ENCODE results near the gene RNPEP.
"Not testable (repeated sequence)": the region's sequence is repeated elsewhere in the genome, so short reads cannot be mapped to it uniquely, and the experiment has no call there.

RNPEP gene

GRCh38 chr1:202011994-202012393 lies 29.5 kb downstream of the RNPEP start:
- no peak for DNase-seq

GRCh38 chr1:202012544-202013478 lies 30.4 kb downstream of the RNPEP start:
- DNase-seq: no peak

- no peak for DNase-seq
Observed at GRCh38 chr1:202013603-202014002, 31.2 kb downstream of the RNPEP start.

- no peak for DNase-seq
Observed at GRCh38 chr1:202014060-202014459, 31.6 kb downstream of the RNPEP start.

- DNase-seq: no peak
Observed at GRCh38 chr1:202014915-202015661, 32.6 kb downstream of the RNPEP start.

- DNase-seq: no peak
Observed at GRCh38 chr1:202015662-202015937, 33.2 kb downstream of the RNPEP start.

- no peak for DNase-seq
Observed at GRCh38 chr1:202016022-202016810, 33.8 kb downstream of the RNPEP start.

GRCh38 chr1:202016811-202017748 lies 34.6 kb downstream of the RNPEP start:
- no peak for DNase-seq

GRCh38 chr1:202017749-202018467 lies 35.5 kb downstream of the RNPEP start:
- DNase-seq: no peak

- no peak for DNase-seq
Observed at GRCh38 chr1:202018468-202019234, 36.2 kb downstream of the RNPEP start.

- not testable (repeated sequence) for DNase-seq
Observed at GRCh38 chr1:202019235-202019558, 36.7 kb downstream of the RNPEP start.

GRCh38 chr1:202023001-202023433 lies 40.6 kb downstream of the RNPEP start:
- DNase-seq: no peak

- no peak for DNase-seq
Observed at GRCh38 chr1:202029171-202029665, 46.8 kb downstream of the RNPEP start.

- DNase-seq: no peak
Observed at GRCh38 chr1:202029727-202030126, 47.3 kb downstream of the RNPEP start.

- no peak for DNase-seq
Observed at GRCh38 chr1:202031796-202032195, 49.3 kb downstream of the RNPEP start.

GRCh38 chr1:202034149-202034682 lies 51.8 kb downstream of the RNPEP start:
- no peak for DNase-seq

- DNase-seq: no peak
Observed at GRCh38 chr1:202034683-202035462, 52.4 kb downstream of the RNPEP start.

GRCh38 chr1:202036595-202037387 lies 54.3 kb downstream of the RNPEP start:
- no peak for DNase-seq
